GM18520 (cell line): ENCODE data around the gene RAPGEF3.
A peak's percentile ranks its signal among the peaks of the same experiment; 100 is the strongest.

Experiments
- ATAC-seq: cut with Tn5 transposase; IDR thresholded peaks from one replicate; pipeline ENCODE4 v1.9.1; 2021; ENCODE audit not compliant: unreplicated experiment

Gene RAPGEF3, protein sequence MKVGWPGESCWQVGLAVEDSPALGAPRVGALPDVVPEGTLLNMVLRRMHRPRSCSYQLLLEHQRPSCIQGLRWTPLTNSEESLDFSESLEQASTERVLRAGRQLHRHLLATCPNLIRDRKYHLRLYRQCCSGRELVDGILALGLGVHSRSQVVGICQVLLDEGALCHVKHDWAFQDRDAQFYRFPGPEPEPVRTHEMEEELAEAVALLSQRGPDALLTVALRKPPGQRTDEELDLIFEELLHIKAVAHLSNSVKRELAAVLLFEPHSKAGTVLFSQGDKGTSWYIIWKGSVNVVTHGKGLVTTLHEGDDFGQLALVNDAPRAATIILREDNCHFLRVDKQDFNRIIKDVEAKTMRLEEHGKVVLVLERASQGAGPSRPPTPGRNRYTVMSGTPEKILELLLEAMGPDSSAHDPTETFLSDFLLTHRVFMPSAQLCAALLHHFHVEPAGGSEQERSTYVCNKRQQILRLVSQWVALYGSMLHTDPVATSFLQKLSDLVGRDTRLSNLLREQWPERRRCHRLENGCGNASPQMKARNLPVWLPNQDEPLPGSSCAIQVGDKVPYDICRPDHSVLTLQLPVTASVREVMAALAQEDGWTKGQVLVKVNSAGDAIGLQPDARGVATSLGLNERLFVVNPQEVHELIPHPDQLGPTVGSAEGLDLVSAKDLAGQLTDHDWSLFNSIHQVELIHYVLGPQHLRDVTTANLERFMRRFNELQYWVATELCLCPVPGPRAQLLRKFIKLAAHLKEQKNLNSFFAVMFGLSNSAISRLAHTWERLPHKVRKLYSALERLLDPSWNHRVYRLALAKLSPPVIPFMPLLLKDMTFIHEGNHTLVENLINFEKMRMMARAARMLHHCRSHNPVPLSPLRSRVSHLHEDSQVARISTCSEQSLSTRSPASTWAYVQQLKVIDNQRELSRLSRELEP

GRCh38 chr12:47758834-47759690 is at the start of gene RAPGEF3:
RAPGEF3 (minus strand) TSS chr12:47758880; CDS start chr12:47758556, 324 bp downstream.
- ATAC-seq, result peak; percentile 31

DNA sequence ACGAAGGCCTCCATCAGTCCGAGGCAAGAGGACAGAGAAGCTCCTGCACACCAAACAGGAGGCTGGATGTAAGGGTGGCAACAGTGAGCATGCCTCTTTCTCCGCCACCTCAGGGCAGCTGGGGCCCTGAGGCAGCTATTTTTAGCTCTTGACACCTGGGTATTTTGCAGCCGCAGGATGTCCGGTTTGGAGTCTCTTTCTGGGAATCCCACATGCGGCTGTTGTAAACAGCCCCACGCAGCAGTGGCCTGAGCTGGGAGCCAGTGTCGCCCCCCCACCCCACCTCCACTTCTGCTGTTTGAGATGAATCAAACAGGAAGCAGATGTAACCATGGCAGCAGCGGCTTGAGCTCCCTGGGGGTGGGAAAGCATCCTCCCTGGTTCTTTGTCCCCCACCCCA is 49.4 kb upstream of the RAPGEF3 start:
- peak; percentile 34 for ATAC-seq

GRCh38 chr12:47807338-47807737 is 48.7 kb upstream of the RAPGEF3 start:
- no peak for ATAC-seq

DNA sequence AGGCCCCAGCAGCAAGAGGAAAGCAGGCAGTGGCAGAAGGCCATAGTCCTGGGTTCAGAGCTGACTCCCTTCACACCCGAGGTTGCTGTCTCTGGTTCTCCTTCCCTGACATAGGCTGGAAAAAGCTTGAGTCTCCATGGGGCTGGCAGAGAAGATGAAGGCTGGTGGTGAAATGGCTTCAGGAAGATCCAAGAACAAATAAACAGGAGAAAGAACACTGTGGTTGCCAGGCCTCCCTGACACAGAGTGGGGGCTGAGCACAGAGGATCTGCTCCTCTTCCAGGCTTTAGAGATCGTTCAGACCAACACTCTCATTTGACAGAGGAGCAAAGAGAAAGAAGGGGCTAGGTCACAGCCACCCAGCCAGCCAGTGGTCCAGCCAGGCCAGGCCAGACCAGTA is 46.7 kb upstream of the RAPGEF3 start:
- ATAC-seq, result no peak

DNA sequence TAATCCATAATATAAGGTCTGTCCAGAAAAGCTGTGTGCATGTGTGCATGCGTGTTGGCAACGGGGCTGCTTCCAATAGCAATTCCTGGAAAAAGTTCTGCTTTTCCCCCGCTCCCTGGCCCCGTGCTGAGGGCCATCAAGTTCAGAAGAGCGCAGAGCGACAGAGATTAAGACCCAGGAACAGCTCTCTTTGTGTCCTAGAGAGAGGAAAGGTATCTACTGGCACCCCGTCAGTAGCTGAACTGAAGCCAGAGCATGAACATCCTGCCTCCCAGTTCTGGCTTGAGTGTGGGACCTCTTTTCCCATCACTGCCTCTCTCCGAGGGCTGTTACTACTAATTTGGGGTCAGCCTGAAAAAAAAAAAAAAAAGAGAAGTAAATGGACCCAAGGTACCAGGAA is 45.5 kb upstream of the RAPGEF3 start:
- no peak for ATAC-seq

DNA sequence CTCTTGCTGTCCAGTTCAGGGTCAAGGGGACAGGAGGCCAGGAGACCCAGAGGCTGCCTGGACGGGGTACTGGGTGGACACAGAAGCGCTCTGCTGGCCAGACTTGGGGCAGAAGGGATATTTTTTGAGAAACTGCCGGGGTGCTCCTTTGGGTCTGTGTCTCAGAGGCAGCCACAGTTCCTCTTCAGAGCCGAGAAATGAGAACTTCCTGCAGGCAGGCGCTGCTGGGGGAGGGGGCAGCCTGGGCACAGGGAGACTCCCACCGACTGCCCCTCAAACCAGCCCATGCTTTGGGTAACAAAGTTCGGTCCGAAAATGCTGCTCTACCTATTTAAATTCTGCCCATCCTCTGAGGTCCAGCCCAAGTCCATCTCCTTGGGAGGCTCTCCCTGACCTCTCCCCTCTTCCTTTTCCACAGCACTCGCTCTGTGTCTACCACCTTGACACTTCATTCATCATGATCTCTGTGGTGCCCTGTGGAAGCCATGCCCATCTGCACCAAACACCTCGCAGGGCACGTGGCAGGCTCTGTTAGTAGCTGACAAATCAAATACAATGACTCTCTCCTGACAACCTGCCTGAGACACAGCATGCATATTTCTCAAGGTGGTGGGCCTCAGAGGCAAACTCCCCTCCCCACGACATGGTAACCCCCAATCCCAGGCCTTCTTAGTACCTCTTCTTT is 44.7 kb upstream of the RAPGEF3 start:
- ATAC-seq, result no peak

GRCh38 chr12:47802312-47802711 is 43.6 kb upstream of the RAPGEF3 start:
- ATAC-seq, result no peak

DNA sequence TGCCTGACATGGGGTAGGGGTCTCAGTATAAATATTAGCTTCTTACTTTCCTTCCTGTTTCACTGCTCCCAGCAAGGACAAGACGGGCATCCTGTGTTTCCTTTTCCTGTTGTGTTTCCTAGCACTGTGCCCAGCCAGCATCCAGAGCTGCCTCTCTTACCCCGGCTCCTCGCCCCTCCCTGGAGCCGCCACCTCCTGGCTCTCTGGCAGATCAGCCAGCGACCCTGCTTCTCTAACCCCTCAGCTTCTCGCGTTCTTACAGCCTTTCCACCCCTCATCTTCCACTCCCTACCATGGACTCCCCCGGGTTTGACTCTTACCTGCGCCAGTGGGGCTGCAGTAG is 43.2 kb upstream of the RAPGEF3 start:
- ATAC-seq, result no peak

- ATAC-seq, result no peak
Measured at GRCh38 chr12:47801170-47801903, 42.7 kb upstream of the RAPGEF3 start.

GRCh38 chr12:47800582-47800981 is 41.9 kb upstream of the RAPGEF3 start:
- no peak for ATAC-seq

GRCh38 chr12:47799357-47799955 is 40.8 kb upstream of the RAPGEF3 start:
- no peak for ATAC-seq

DNA sequence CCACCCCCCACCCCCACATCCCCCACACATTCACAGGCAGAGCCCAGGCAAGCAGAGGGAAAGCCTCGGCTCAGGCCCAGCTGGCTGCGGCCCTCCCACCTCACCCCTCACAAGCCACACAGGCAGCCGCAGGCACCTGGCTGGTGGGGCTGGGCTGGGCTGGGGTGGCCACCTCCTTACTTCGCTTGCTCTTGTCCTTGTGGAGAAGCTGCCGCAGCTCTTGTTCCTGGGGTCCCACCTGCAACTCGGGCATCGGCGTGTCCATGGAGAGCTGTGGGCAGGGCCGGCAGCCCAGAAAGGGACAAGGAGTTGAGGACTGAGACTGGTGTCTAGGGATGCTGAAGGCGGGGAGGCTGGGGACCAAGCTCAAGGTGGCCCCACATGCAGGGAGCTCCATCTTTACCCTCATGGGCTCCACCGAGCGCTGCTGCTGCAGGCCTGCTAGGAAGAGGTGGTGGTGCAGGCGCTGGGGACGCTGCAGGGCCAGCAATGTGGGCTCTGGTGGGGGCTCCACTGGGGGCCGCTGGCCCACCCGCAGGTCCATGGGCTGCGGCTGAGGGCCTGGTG is 39.8 kb upstream of the RAPGEF3 start:
- ATAC-seq, result no peak

DNA sequence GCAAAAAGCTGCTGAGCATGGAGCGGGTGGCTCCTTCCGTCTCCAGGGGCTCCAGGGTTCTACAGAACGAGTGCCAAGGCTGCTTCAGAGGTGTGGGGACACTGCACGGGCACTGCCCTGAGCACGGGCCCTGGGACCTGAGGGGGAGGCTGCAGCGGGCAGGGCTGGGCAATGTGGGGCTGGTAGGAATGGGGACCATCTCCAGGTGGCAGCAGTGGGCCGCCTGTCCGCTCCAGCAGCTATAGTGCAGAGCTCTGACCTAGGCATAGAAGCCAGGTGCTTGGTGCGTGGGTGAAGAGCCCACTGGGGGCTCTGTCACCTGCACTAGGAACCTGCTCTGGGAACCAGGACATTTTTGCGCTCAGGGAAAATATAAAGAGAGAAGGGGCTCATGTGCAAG is 38.8 kb upstream of the RAPGEF3 start:
- no peak for ATAC-seq

DNA sequence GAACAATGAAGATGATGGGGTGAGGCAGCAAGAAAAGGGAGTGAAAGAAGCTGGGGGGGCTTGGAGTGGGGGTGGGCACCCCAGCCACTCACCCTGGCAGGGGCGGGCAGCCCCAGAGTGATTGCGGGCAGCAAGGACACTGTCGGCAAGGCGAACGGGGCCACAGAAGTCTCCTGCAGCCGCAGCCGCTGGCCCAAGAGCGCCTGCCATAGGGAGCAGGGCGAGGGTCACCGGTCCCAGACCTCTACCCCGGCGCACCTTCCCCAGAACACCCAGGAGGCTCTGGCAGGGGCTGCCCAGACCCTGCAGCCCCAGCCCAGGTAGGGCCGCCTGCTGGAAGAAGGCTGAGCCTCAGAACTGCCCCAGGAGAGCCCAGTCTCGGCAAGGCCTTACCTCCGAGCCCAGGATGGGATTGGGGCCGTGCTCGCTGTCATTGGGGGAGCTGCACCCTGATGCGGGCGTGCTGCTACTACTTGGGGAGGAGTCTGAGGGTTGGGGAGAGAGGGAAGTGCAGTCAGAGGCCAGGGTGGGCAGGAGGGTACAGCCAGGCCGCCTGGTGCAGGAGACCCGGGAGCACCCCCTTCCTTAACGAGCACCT is 37.2 kb upstream of the RAPGEF3 start:
- no peak for ATAC-seq

DNA sequence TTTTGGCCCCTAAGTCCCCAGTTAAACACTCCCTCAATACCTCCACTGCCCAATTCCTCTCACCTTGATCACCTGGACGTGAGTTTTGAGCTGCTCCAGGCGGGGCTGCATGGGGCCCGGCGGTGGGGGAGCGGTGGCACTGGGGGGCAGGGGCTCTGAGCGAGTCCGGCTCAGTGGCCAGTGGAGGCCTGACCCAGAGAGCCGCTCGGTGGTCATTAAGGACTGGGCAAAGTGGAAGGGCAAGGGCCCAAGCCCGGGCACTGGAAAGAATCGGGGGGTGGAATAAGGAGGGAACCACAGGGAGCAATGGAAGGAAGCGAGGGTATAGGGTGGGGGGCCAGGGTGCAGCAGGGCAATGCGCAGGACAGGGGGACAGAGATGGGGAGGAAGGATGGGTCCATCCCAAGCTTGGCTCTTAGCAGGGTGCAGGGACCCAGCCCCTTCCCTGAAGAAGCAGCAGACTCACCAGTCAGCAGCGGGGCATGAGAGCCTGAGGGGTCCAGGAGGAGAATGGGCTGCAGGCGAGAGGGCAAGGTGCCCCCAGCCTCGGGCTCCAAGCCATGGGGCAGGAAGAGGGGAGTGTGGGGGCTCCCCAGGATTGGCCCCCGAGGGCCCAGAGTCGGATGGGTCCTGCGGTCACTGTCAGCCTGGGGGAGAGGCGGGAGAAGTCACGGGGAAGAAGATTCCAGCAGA is 36.6 kb upstream of the RAPGEF3 start:
- ATAC-seq, result no peak

GRCh38 chr12:47794679-47795078 is 36.0 kb upstream of the RAPGEF3 start:
- no peak for ATAC-seq

- no peak for ATAC-seq
Measured at GRCh38 chr12:47793015-47793681, 34.5 kb upstream of the RAPGEF3 start.

- no peak for ATAC-seq
Measured at GRCh38 chr12:47791874-47792273, 33.2 kb upstream of the RAPGEF3 start.
